ENCODE results near the gene GPR148. TPM values are rescaled to one million over a fixed set of nuclear protein-coding genes. Genes with fewer than 3 reads are reported as not detected.

The GPR148 gene
- total RNA-seq, 1 experiment from 2014 or later: not detected

GRCh38 chr2:130766037-130766436, 37.2 kb downstream of the GPR148 start:
- Mint-ChIP-seq H3K4me1 (ENCODE audit: low read depth, unreplicated experiment) (no peaks in the 10 kb centered on the region), H3K27ac (ENCODE audit: unreplicated experiment) (no peak overlapping the region), H3K36me3 (ENCODE audit: insufficient read depth, unreplicated experiment) (no peaks in the 10 kb centered on the region), H3K4me3 (ENCODE audit: unreplicated experiment) (no peak overlapping the region), H3K9me3 (ENCODE audit: unreplicated experiment) (no peaks in the 10 kb centered on the region), H3K27me3 (ENCODE audit: insufficient read depth, unreplicated experiment) (peaks cover 3% of the 10 kb centered on the region)
- Histone ChIP-seq H3K4me3 (ENCODE audit: low read depth, low read length) (no peak overlapping the region), H3K27me3 (replicated peaks; ENCODE audit: control insufficient read depth, insufficient read depth, low read length) (no peaks in the 10 kb centered on the region), H3K36me3 (ENCODE audit: control insufficient read depth, insufficient read depth, low read length) (no peaks in the 10 kb centered on the region), H3K9me3 (no peaks in the 10 kb centered on the region), H3K4me1 (no peaks in the 10 kb centered on the region)
- no peak for TF ChIP-seq CTCF (IDR thresholded peaks at IDR 0.05; ENCODE audit: insufficient read depth in 1 of 2, low read depth in 1 of 2, low read length in 1 of 2, severe bottlenecking in 1 of 2, unreplicated experiment in 1 of 2)
- no peak for DNase-seq
- no TSS peak for BruUV-seq (replicated peaks)
- ChIA-PET POLR2A (no interaction called here), CTCF (no interaction called here)
- intact Hi-C loops (cut with micrococcal nuclease; ENCODE audit: unreplicated experiment): no loop called here

DNA sequence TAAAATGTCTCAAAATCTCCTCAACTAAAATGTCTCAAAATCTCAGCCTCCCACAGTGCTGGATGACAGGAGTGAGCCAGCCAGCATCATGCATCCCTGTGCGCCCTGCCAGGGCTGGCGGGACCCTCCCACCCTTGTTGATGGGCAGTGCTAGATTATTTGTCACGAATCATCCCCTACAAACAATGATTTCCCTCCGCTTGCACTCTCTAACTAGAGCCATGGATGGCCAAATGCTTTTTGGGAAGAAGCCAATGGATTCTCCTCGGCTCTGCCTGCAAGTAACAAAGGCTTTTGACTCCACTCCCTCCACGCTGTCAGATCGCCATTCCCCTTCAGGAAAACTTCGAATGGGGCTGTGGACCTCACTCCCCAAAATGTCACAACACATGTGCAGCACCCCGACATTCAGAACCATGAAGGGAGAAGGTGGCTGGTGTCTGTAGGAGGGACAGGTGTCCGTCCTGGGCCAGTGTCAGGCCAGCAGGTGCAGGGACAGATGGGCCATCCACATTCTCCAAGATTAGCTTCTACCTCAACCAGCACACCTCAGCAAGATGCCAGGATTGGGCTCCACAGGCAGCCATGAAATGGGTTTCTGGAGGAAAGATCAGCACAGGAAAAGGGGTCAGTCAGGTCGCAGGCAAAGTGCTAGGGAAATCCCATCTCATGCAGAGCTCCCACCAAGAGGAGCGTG, 38.0 kb downstream of the GPR148 start:
- ChIA-PET CTCF (no interaction called here), POLR2A (no interaction called here)
- H3K27me3 ChIP-seq (replicated peaks; ENCODE audit: control insufficient read depth, insufficient read depth, low read length): no peaks in the 10 kb centered on the region
- Mint-ChIP-seq H3K36me3 (ENCODE audit: insufficient read depth, unreplicated experiment) (no peaks in the 10 kb centered on the region), H3K27me3 (ENCODE audit: insufficient read depth, unreplicated experiment) (no peaks in the 10 kb centered on the region), H3K4me3 (ENCODE audit: unreplicated experiment) (no peak overlapping the region), H3K27ac (ENCODE audit: unreplicated experiment) (no peak overlapping the region), H3K4me1 (ENCODE audit: low read depth, unreplicated experiment) (no peaks in the 10 kb centered on the region), H3K9me3 (ENCODE audit: unreplicated experiment) (no peaks in the 10 kb centered on the region)
- H3K4me1 ChIP-seq: no peaks in the 10 kb centered on the region
- no peaks in the 10 kb centered on the region for H3K9me3 ChIP-seq
- no peaks in the 10 kb centered on the region for H3K36me3 ChIP-seq (ENCODE audit: control insufficient read depth, insufficient read depth, low read length)
- no peak overlapping the region for H3K4me3 ChIP-seq (ENCODE audit: low read depth, low read length)
- BruUV-seq (replicated peaks): no TSS peak
- DNase-seq: no peak
- intact Hi-C loops (cut with micrococcal nuclease; ENCODE audit: unreplicated experiment): no loop called here
- TF ChIP-seq CTCF (IDR thresholded peaks at IDR 0.05; ENCODE audit: insufficient read depth in 1 of 2, low read depth in 1 of 2, low read length in 1 of 2, severe bottlenecking in 1 of 2, unreplicated experiment in 1 of 2): no peak

DNA sequence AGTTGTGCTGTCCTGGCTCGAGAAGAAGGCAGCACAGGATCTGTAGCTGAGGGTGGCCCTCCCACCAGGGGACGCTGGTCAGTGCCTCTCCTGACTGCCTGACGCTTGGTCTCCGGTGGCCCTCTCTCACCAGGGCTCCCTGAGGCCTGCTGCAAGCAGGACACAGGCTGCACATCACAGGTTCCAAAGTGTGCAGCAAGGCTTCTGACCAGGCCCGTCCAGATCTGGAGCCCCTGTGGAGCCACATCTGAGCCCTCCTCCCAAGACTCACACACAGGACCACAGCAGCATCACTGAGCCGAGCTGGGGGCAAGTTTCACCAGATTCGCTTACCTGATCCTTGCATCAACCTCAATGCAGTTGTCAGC, 38.5 kb downstream of the GPR148 start:
- Histone ChIP-seq H3K27me3 (replicated peaks; ENCODE audit: control insufficient read depth, insufficient read depth, low read length) (no peaks in the 10 kb centered on the region), H3K9me3 (no peaks in the 10 kb centered on the region), H3K36me3 (ENCODE audit: control insufficient read depth, insufficient read depth, low read length) (no peaks in the 10 kb centered on the region), H3K4me1 (no peaks in the 10 kb centered on the region), H3K4me3 (ENCODE audit: low read depth, low read length) (no peak overlapping the region)
- H3K4me1 Mint-ChIP-seq (ENCODE audit: low read depth, unreplicated experiment): no peaks in the 10 kb centered on the region
- no peaks in the 10 kb centered on the region for H3K27me3 Mint-ChIP-seq (ENCODE audit: insufficient read depth, unreplicated experiment)
- H3K4me3 Mint-ChIP-seq (ENCODE audit: unreplicated experiment): no peak overlapping the region
- intact Hi-C loops (cut with micrococcal nuclease; ENCODE audit: unreplicated experiment): no loop called here
- H3K27ac Mint-ChIP-seq (ENCODE audit: unreplicated experiment): no peak overlapping the region
- TF ChIP-seq CTCF (IDR thresholded peaks at IDR 0.05; ENCODE audit: insufficient read depth in 1 of 2, low read depth in 1 of 2, low read length in 1 of 2, severe bottlenecking in 1 of 2, unreplicated experiment in 1 of 2): no peak
- H3K36me3 Mint-ChIP-seq (ENCODE audit: insufficient read depth, unreplicated experiment): no peaks in the 10 kb centered on the region
- no peak for DNase-seq
- BruUV-seq (replicated peaks): no TSS peak
- no peaks in the 10 kb centered on the region for H3K9me3 Mint-ChIP-seq (ENCODE audit: unreplicated experiment)
- ChIA-PET POLR2A (no interaction called here), CTCF (no interaction called here)
